ENCODE results near the gene LIMCH1.

LIMCH1 gene

DNA sequence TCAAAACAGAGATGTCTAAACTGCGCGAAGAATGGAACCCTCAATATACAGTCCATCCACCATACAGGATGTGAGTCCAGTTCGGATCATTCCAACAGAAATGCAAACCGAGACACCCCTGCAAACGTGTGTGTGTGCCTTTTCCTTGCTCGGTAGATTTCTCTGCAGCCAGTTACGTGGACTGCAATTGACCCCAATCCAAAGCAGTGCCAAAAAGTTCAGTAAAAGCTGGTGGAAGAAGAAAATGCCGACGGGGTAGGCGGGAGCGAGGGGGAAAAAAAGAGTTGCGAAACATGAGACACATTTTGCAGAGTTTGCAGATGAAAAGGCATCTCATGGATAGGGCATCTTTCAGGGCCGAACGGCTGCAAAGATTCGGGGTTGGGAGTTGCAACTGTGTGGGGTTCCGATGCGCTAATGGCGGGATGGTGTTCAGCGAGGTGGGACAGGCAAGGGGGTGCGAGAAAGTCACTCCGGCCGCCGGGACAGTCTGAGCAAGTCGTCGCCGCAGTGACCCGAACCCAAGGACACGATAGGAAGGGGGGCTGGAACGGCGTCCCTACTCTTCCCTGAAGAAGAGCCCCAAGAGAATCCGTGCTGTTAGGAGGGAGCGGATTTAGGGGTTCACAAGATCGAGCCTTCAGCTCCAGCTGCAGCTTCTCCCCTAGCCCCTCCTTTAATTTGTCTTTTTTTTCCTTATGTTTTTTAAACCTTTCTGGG lies 206.8 kb downstream of the LIMCH1 start:
- no peak for DNase-seq

DNA sequence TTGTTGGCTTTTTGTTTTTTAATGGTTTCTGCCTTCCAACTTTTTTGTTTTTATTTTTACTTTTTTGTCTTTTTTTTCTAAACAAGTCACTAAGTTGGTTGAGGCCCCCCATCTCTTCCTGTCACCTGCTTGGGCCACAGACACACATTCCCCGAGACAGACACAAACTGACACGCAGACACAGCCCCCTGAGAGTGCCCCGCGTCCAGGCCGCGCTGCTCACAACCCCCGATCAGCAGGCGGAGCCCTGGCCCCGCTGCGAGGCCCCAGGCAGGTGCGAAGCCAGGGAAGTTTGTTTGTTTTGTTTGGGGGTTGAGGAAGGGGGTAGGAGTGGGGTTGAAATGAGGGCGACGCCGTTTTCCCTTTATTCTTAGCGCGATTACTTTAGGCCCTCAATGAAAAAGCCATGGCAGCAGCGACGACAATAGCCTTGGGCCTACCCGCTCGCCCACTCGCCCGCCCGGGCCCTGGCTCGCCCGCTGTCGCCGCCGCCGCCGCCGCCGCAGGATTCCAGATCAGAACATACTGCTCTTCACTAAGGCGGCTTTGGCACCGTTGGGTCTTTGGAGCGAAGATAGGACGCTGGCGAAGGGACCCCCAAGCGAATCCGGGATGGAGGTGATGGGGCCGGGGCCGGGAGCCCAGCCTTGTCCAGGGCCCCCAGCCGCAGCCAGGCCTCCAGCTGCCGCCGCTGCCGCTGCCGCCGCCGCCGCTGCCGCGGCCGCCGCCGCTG lies 207.5 kb downstream of the LIMCH1 start:
- DNase-seq: no peak

DNA sequence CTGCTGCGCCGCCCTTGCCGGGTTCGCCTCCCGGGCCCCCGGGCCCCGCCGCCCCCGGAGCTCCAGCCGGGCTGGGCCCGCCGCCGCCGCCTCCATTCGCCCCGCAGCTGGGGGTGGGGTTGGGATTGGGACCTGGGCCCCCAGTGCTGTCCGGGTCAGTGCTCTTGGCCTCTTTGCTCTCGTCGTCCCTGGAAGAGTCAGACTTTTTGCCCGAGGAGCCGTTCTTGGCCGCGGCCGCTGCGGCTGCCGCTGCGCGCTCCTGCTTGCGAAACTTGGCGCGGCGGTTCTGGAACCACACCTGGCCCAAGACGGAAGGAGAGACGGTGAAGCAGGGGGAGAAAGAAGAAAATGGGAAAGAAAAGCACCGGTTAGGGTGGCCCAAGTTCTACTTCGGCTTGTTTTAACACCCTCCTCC lies 208.1 kb downstream of the LIMCH1 start:
- no peak for DNase-seq

DNA sequence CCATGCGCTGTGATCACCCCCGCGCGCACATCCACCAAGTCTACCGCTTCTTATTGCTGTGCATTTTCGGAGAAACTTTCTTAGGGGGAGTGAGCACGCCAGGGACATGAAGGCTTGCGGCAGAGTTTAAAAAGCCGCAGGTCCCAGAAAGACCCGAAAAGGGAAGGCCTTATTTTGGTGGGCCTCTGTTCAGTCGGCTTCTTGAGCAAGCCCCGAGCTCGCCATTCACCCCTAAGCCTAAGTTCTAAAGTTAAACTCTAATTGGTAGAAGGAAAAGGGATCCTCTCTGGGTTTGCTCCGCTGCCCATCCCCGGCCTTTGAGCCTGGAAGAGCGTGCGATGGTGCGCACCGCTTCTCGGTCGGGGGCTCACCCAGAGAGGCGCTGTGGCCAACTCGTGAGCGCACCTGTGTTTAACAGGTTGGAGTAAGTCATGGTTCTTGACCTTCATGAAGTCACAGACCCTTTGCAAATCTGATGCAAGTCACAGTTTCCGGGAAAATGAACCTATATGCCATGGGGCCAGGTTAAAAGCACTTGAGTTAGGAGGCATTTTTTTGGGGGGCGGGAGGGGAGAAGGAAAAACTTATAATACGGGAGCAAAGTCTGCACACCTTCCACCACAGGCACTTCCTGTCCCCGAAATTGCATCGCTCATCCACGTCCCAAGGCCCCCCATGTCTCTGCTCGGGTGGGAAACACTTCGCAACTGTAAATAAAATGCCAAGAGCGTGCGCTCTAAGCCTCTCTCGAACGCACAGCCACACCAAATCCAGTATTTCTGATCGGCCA lies 208.7 kb downstream of the LIMCH1 start:
- DNase-seq: no peak

DNA sequence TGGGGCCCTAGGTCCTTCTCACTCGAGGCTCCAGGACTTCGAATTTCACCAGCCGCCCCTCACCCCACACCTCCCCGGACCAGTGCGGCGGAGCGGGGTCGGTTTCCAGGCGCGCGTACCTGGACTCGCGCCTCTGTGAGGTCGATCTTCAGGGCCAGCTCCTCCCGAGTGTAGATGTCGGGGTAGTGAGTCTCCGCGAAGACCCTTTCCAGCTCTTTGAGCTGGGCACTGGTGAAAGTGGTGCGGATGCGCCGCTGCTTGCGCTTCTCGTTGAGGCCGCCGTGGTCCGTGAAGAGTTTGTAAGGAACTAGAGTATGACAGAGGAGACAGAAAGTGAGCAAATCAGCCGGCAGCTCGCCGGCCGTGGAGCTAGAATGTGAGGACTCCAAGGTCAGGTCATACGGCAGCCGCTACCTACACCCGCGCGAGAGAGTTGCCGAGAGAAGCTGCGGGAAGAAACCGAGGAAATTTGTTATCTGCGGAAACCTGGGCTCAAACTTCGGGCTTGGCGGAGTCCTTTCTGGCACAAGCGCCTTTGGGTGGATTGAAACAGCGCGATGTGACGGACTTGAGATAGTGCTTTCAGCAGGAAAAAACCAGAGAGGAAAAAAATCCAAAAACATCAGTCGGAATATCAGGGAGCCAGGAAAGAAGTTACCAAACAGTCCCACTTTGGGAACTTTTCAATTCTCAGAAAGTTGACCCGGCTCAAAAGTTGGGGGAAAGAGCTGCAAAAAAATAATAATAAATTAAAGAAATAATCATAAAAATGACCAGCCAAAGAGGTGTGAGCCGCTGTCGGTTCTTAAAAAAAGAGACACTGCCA lies 209.5 kb downstream of the LIMCH1 start:
- DNase-seq: no peak

DNA sequence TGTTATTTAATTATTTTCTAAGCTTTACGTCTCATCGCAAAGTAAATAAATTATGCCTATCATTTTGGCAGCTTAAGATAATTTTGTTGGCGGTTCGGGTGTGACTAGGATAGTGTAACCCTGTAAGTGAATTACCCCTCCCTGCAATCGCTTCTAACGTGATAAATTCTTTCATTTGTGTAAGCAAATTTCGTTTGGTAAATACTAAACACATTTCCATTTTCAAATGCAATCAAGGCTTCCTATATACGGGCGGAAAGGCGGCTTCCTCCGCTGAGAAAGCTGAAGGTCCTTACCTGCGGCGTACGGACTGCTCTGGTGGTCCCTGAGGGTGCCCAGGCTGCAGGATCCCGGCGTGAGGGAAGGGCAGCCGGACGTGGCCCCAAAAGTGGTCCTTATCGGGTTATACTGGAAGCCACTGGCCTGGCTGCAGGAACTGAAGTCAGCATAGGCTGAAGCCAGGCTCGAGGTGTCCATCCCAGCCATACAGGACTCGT lies 210.2 kb downstream of the LIMCH1 start:
- no peak for DNase-seq

DNA sequence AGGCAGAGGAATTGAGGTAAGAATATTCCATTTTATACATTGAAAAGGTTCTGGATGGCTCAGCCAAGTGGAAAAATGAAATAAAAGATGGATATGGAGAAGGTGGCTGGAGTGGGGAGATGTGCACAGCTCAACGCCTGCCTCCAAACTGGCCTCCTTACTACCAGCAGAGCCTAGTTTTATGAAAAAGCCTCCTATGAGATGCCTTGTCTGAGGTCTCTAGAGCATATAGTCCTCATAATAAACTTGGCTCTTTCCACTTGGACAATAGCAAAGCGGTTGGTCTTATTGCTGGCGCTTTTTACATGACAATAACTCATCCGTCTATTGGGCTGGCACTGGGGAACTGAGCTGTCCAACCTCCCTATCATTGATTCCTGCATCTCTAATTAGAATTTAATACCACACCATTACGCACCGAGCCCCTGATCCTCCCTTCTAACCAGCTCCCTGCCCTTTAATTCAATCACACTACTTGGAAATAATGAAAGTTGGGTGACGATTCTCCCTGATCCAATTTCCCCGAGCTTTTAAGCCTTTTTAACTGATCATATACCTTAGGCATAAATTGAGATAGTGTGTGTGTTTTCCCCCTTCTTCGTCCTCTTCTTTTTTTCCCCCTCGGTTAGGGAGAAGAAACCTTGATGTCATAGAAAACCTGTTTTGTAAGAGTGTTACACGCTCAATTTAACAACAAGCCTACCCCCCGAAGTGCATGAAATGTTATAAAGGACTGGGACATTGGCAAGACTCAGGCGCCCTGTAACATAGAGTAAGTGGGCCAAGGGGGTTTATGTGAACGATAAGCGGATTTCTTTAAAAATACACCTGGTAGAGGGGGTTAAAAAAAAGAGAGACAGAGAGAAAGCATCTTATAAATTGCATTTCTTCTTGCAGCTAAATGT lies 210.9 kb downstream of the LIMCH1 start, which contains the start of gene PHOX2B:
Gene PHOX2B (minus strand): TSS at position 155 of the 905 bp plus-strand sequence. CDS start 115 bp downstream, at position 40.
- DNase-seq: no peak

DNA sequence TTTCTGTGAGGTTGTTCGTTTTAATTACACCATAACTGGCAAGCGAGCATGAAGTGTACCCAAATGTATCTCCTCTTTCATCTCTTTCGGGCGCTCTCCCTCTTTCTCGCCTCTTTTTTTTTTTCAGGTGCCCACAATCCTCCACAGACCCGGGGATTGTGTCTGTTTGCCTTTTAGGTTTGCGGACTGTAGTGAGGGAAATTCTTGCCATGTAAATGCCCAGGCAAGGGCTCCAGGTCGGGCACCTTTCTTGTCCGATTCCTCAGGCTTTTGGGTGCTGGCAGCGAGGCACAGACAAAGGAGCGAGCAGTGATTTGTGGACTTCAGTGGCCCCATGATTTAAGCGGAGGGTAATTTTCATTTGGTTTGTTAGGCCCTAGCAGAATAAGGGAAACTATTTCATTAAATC lies 211.7 kb downstream of the LIMCH1 start:
- no peak for DNase-seq
